SK-N-SH treated with all-trans-retinoic acid at 6 μM for 48 hours (cell line): ENCODE results near the gene ASNSD1.

Experiments
- ATAC-seq: fragments of 200-7000 bp; cut with Tn5 transposase; 3 replicates; pipeline ENCODE4 v1.9.1; 2020; ENCODE audit warnings: mild to moderate bottlenecking, moderate library complexity
- ARNTL ChIP-seq: fragments of 450-650 bp; formaldehyde crosslinking; IDR thresholded peaks from 2 replicates; pipeline ENCODE4 v1.5.0; 2020; ENCODE audit warnings: low read depth, mild to moderate bottlenecking, moderate library complexity, borderline replicate concordance
- CREB5 ChIP-seq: fragments of 250-450 bp; sonication (Bioruptor Pico); IDR thresholded peaks from 2 replicates; pipeline ENCODE4 v1.5.1; 2020; ENCODE audit warnings: low read depth, mild to moderate bottlenecking, moderate library complexity
- CSDC2 ChIP-seq: fragments of 250-450 bp; sonication (Bioruptor Pico); IDR thresholded peaks from 2 replicates; pipeline ENCODE4 v1.5.0; 2020; ENCODE audit warnings: mild to moderate bottlenecking, moderate library complexity
- CSRNP3 ChIP-seq: fragments of 250-450 bp; sonication (Bioruptor Pico); IDR thresholded peaks from 2 replicates; pipeline ENCODE4 v1.5.1; 2021; ENCODE audit warnings: mild to moderate bottlenecking, moderate library complexity
- ESRRG ChIP-seq: fragments of 250-450 bp; sonication (Bioruptor Pico); IDR thresholded peaks from 2 replicates; pipeline ENCODE4 v1.6.1; 2021; ENCODE audit warnings: mild to moderate bottlenecking
- ISL1 ChIP-seq: fragments of 250-450 bp; sonication (Bioruptor Pico); IDR thresholded peaks from 2 replicates; pipeline ENCODE4 v2.1.2; 2022; ENCODE audit warnings: mild to moderate bottlenecking, moderate library complexity
- OSR1 ChIP-seq: fragments of 250-450 bp; sonication (Bioruptor Pico); IDR thresholded peaks from 2 replicates; pipeline ENCODE4 v1.8.0; 2022; ENCODE audit warnings: moderate library complexity, mild to moderate bottlenecking, inconsistent platforms
- PPARA ChIP-seq: fragments of 250-450 bp; sonication (Bioruptor Pico); IDR thresholded peaks from 2 replicates; pipeline ENCODE4 v1.5.0; 2020; ENCODE audit warnings: mild to moderate bottlenecking, borderline replicate concordance
- RARB ChIP-seq: fragments of 250-450 bp; sonication (Bioruptor Pico); IDR thresholded peaks from 2 replicates; pipeline ENCODE4 v1.8.0; 2021; ENCODE audit warnings: mild to moderate bottlenecking, moderate library complexity
- SNAI2 ChIP-seq: fragments of 250-450 bp; sonication (Bioruptor Pico); IDR thresholded peaks from 2 replicates; pipeline ENCODE4 v1.5.0; 2020; ENCODE audit warnings: mild to moderate bottlenecking, moderate library complexity
- TCF4 ChIP-seq: fragments of 250-450 bp; sonication (Bioruptor Pico); IDR thresholded peaks from 2 replicates; pipeline ENCODE4 v1.8.0; 2021; ENCODE audit warnings: mild to moderate bottlenecking, moderate library complexity, borderline replicate concordance
- TOX ChIP-seq: fragments of 250-450 bp; sonication (Bioruptor Pico); IDR thresholded peaks from 2 replicates; pipeline ENCODE4 v1.8.0; 2021; ENCODE audit warnings: mild to moderate bottlenecking, moderate library complexity, borderline replicate concordance
- TSHZ2 ChIP-seq: fragments of 250-450 bp; sonication (Bioruptor Pico); IDR thresholded peaks from 2 replicates; pipeline ENCODE4 v1.5.0; 2020; ENCODE audit warnings: mild to moderate bottlenecking, moderate library complexity
- ZC3H10 ChIP-seq: fragments of 250-450 bp; sonication (Bioruptor Pico); IDR thresholded peaks from 2 replicates; pipeline ENCODE4 v1.5.1; 2021; ENCODE audit warnings: mild to moderate bottlenecking, moderate library complexity
- ZFP3 ChIP-seq: fragments of 250-450 bp; sonication (Bioruptor Pico); IDR thresholded peaks from 2 replicates; pipeline ENCODE4 v1.5.0; 2020; ENCODE audit warnings: mild to moderate bottlenecking, moderate library complexity
- ZFP30 ChIP-seq: fragments of 450-650 bp; formaldehyde crosslinking; IDR thresholded peaks from 2 replicates; pipeline ENCODE4 v1.5.0; 2022; ENCODE audit warnings: mild to moderate bottlenecking, moderate library complexity
- ZNF565 ChIP-seq: fragments of 450-650 bp; formaldehyde crosslinking; conservative IDR thresholded peaks from 2 replicates; pipeline ENCODE4 v1.5.0; 2020; ENCODE audit warnings: low read depth, mild to moderate bottlenecking, moderate library complexity
- ZNF70 ChIP-seq: fragments of 450-650 bp; formaldehyde crosslinking; IDR thresholded peaks from 2 replicates; pipeline ENCODE4 v1.5.0; 2020; ENCODE audit warnings: mild to moderate bottlenecking, moderate library complexity
- ZNF8 ChIP-seq: fragments of 450-650 bp; formaldehyde crosslinking; IDR thresholded peaks from 2 replicates; pipeline ENCODE4 v1.5.0; 2020; ENCODE audit warnings: mild to moderate bottlenecking, moderate library complexity

The ASNSD1 gene

GRCh38 chr2:189639007-189639609 is 22.2 kb upstream of the ASNSD1 start:
- TF ChIP-seq OSR1 (CRISPR knock-in tag) (no peak), RARB (CRISPR knock-in tag) (no peak), ZNF565 (CRISPR knock-in tag) (no peak), ZFP30 (CRISPR knock-in tag) (no peak), ISL1 (CRISPR knock-in tag) (no peak), CSDC2 (CRISPR knock-in tag) (no peak), TSHZ2 (CRISPR knock-in tag) (no peak), ZNF8 (CRISPR knock-in tag) (no peak), ZC3H10 (CRISPR knock-in tag) (no peak), CSRNP3 (CRISPR knock-in tag) (no peak), SNAI2 (no peak), TCF4 (no peak), CREB5 (no peak)

GRCh38 chr2:189641002-189641401 is 20.3 kb upstream of the ASNSD1 start:
- no peak for TF ChIP-seq ZFP3 (CRISPR knock-in tag)
- TF ChIP-seq ESRRG (CRISPR knock-in tag) = no peak
- TF ChIP-seq ARNTL (CRISPR knock-in tag) = no peak
- TF ChIP-seq ZNF8 (CRISPR knock-in tag) = no peak
- no peak for TF ChIP-seq TSHZ2 (CRISPR knock-in tag)
- TF ChIP-seq TOX (CRISPR knock-in tag) = no peak
- no peak for TF ChIP-seq ISL1 (CRISPR knock-in tag)
- no peak for TF ChIP-seq TCF4
- no peak for ATAC-seq

More at GRCh38 chr2:189639007-189639609, 22.2 kb upstream of the ASNSD1 start:
- no peak for ATAC-seq

- ATAC-seq = no peak
- TF ChIP-seq TCF4 (no peak), ARNTL (CRISPR knock-in tag) (no peak), CSDC2 (CRISPR knock-in tag) (no peak), ZNF565 (CRISPR knock-in tag) (no peak), RARB (CRISPR knock-in tag) (no peak), CSRNP3 (CRISPR knock-in tag) (no peak), ZNF70 (no peak)
Observed at GRCh38 chr2:189641590-189641989, 19.7 kb upstream of the ASNSD1 start.

- no peak for TF ChIP-seq TCF4
- TF ChIP-seq ZNF565 (CRISPR knock-in tag) = no peak
- no peak for TF ChIP-seq PPARA
- TF ChIP-seq TOX (CRISPR knock-in tag) = no peak
- TF ChIP-seq, all 23 proteins: peak for 0
- ATAC-seq = no peak
Observed at GRCh38 chr2:189646521-189646920, 14.7 kb upstream of the ASNSD1 start.
